ENCODE measurements around the gene EGLN3.

DNA sequence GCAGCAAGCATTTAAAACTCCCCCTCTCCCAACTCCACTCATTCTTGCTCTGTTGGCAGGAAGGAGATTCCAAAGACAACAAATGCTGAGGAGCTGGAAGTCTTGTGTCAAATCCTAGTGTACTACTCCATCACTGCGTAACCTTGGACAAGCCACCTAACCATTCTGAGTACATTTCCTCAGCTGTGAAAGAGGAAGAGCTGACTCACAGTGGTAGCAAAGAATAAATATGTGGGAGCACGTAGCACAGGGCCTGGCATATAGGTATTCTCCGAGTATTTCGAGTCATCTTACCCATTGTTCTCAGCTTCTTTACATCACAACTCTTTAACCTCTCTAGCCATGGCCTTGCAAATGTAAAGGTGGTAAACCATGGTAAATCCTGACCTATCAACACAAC, 28.7 kb downstream of the EGLN3 start:
- TF ChIP-seq, protein P1, sequence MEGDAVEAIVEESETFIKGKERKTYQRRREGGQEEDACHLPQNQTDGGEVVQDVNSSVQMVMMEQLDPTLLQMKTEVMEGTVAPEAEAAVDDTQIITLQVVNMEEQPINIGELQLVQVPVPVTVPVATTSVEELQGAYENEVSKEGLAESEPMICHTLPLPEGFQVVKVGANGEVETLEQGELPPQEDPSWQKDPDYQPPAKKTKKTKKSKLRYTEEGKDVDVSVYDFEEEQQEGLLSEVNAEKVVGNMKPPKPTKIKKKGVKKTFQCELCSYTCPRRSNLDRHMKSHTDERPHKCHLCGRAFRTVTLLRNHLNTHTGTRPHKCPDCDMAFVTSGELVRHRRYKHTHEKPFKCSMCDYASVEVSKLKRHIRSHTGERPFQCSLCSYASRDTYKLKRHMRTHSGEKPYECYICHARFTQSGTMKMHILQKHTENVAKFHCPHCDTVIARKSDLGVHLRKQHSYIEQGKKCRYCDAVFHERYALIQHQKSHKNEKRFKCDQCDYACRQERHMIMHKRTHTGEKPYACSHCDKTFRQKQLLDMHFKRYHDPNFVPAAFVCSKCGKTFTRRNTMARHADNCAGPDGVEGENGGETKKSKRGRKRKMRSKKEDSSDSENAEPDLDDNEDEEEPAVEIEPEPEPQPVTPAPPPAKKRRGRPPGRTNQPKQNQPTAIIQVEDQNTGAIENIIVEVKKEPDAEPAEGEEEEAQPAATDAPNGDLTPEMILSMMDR (conservative IDR thresholded peaks at IDR 0.05; ENCODE audit: low read length), result no peak
- TF ChIP-seq EZH2phosphoT487 (IDR thresholded peaks at IDR 0.05; ENCODE audit: borderline replicate concordance), result no peak
